SK-N-SH (cell line): Measurements from ENCODE around the gene TADA2B. TPM values are rescaled to one million over a fixed set of nuclear protein-coding genes. Genes with fewer than 3 reads are reported as not detected.

Experiments
- CTCF ChIA-PET: fragments of 300-600, 350-600 bp; formaldehyde crosslinking; extraction: SDS; loops from one replicate; lab custom pipeline; 2021; lab: Yijun Ruan, JAX
- POLR2A ChIA-PET: fragments of 350-600 bp; sonication (Branson Sonifier 250); formaldehyde crosslinking; extraction: SDS; loops from one replicate; lab custom pipeline; 2020; ENCODE audit warnings: antibody characterized with exemption, inconsistent platforms; lab: Yijun Ruan, JAX
- DNase-seq: peaks from one replicate; pipeline ENCODE4 v3.0.0; 2012
- H2AFZ ChIP-seq: fragments of 200-600 bp; sonication (generic); 2 replicates; pipeline ENCODE4 v1.8.1; 2016; ENCODE audit warnings: antibody characterized with exemption, mild to moderate bottlenecking, low read depth
- H3F3A ChIP-seq: fragments of 200-600 bp; sonication (generic); replicated peaks from 2 replicates; pipeline ENCODE3; 2016; ENCODE audit warnings: antibody characterized with exemption, mild to moderate bottlenecking; ENCODE audit not compliant: insufficient read depth
- H3K27ac ChIP-seq, 2 experiments: fragments of 200-500 bp in 1 of 2; fragments of 200-600 bp in 1 of 2; sonication (Bioruptor generic) in 1 of 2; sonication (generic), shearing (Covaris generic) in 1 of 2; 2 replicates each; pipeline versions ENCODE4 v1.5.1 to v1.6.1; 2014 to 2016; ENCODE audit warnings: low read depth in 2 of 2, inconsistent platforms in 1 of 2, low read length in 1 of 2, mild to moderate bottlenecking in 1 of 2, mixed read lengths in 1 of 2
- H3K27me3 ChIP-seq: fragments of 200-600 bp; sonication (generic), shearing (Covaris generic); 2 replicates; pipeline ENCODE4 v1.6.1; 2016; ENCODE audit warnings: mixed run types; ENCODE audit not compliant: insufficient read depth
- H3K36me3 ChIP-seq, 2 experiments: fragments of 200-500 bp in 1 of 2; fragments of 200-600 bp in 1 of 2; sonication (Bioruptor generic) in 1 of 2; sonication (generic) in 1 of 2; replicated peaks in 1 of 2; 2 replicates each; pipeline versions ENCODE3 to v1.5.1; 2014 to 2016; ENCODE audit warnings: low read length in 1 of 2, mild to moderate bottlenecking in 1 of 2; ENCODE audit not compliant: insufficient read depth in 2 of 2, control insufficient read depth in 1 of 2
- H3K4me1 ChIP-seq, 2 experiments: fragments of 200-500 bp in 1 of 2; fragments of 200-600 bp in 1 of 2; sonication (Bioruptor generic) in 1 of 2; sonication (generic), shearing (Covaris generic) in 1 of 2; 2 replicates each; pipeline versions ENCODE4 v1.5.1 to v1.6.1; 2014 to 2016; ENCODE audit warnings: low read depth in 1 of 2, low read length in 1 of 2, mixed run types in 1 of 2; ENCODE audit not compliant: insufficient read depth in 2 of 2, control insufficient read depth in 1 of 2
- H3K4me2 ChIP-seq: fragments of 200-600 bp; sonication (generic), shearing (Covaris generic); 2 replicates; pipeline ENCODE4 v1.6.1; 2017; ENCODE audit warnings: mixed run types
- H3K4me3 ChIP-seq, 2 experiments: fragments of 200-500 bp in 1 of 2; fragments of 200-600 bp in 1 of 2; sonication (Bioruptor generic) in 1 of 2; sonication (generic), shearing (Covaris generic) in 1 of 2; 2 replicates each; pipeline versions ENCODE4 v1.5.1 to v1.8.1; 2014 to 2016; ENCODE audit warnings: low read depth in 2 of 2, inconsistent platforms in 1 of 2, low read length in 1 of 2, mild to moderate bottlenecking in 1 of 2, mixed read lengths in 1 of 2, moderate library complexity in 1 of 2
- H3K79me2 ChIP-seq: fragments of 200-600 bp; sonication (generic); 2 replicates; pipeline ENCODE4 v1.8.1; 2017; ENCODE audit warnings: mild to moderate bottlenecking; ENCODE audit not compliant: insufficient read depth
- H3K9ac ChIP-seq: fragments of 200-600 bp; sonication (generic); 2 replicates; pipeline ENCODE4 v1.6.1; 2017; ENCODE audit warnings: mixed run types
- H3K9me2 ChIP-seq: fragments of 200-600 bp; sonication (generic); 2 replicates; pipeline ENCODE4 v1.6.1; 2017; ENCODE audit warnings: mixed run types
- H3K9me3 ChIP-seq: fragments of 200-600 bp; sonication (generic); 2 replicates; pipeline ENCODE4 v1.6.1; 2017; ENCODE audit warnings: mixed run types, mild to moderate bottlenecking, moderate library complexity
- H4K20me1 ChIP-seq: fragments of 200-600 bp; sonication (generic); 2 replicates; pipeline ENCODE4 v1.6.1; 2017; ENCODE audit warnings: mild to moderate bottlenecking, mixed run types; ENCODE audit not compliant: insufficient read depth
- CHD2 ChIP-seq: fragments of 150-350 bp; IDR thresholded peaks from 2 replicates; pipeline ENCODE4 v1.6.1; 2018; ENCODE audit warnings: low read length; ENCODE audit not compliant: partially characterized antibody
- ELF1 ChIP-seq: IDR thresholded peaks from 2 replicates; pipeline ENCODE4 v1.4.0; 2012
- EZH2phosphoT487 ChIP-seq: fragments of 200-600 bp; sonication (generic); IDR thresholded peaks from 2 replicates; pipeline ENCODE4 v1.6.1; 2017; ENCODE audit warnings: low read depth, mixed run types, mild to moderate bottlenecking, antibody characterized with exemption, moderate library complexity, borderline replicate concordance
- MXI1 ChIP-seq: IDR thresholded peaks from 2 replicates; pipeline ENCODE4 v1.6.1; 2012; ENCODE audit warnings: mild to moderate bottlenecking, low read depth, low read length, improper control_type of control experiment
- RFX5 ChIP-seq: IDR thresholded peaks from 2 replicates; pipeline ENCODE4 v1.6.1; 2012; ENCODE audit warnings: mild to moderate bottlenecking, improper control_type of control experiment, low read length
- RXRA ChIP-seq: IDR thresholded peaks from 2 replicates; pipeline ENCODE4 v1.4.0; 2012; ENCODE audit warnings: low read depth, mild to moderate bottlenecking, borderline replicate concordance
- SMC3 ChIP-seq: IDR thresholded peaks from 2 replicates; pipeline ENCODE4 v1.6.1; 2012; ENCODE audit warnings: low read depth, low read length, improper control_type of control experiment
- TAF1 ChIP-seq: IDR thresholded peaks from 2 replicates; pipeline ENCODE4 v1.6.1; 2012; ENCODE audit warnings: low read depth, mild to moderate bottlenecking, low read length, moderate library complexity, borderline replicate concordance
- TCF12 ChIP-seq: IDR thresholded peaks from 2 replicates; pipeline ENCODE4 v1.4.0; 2012
- YY1 ChIP-seq: IDR thresholded peaks from 2 replicates; pipeline ENCODE4 v1.4.0; 2012; ENCODE audit warnings: low read depth, mild to moderate bottlenecking
- WGBS: methylation state at CpG from one replicate; pipeline ENCODE4 v1.1.6; 2017; ENCODE audit warnings: low lambda C conversion rate; 5-methylcytosine and 5-hydroxymethylcytosine counted together
- polyA plus RNA-seq, 3 experiments: library from polyadenylated mRNA; depleted of rRNA; stranded (reverse); fragments of >200 nt; gene quantifications; 2 replicates each; pipeline ENCODE4 v1.2.3, GENCODE V29; 2012
- TF ChIP-seq, protein P1 (sequence below): fragments of 200-600 bp; sonication (generic); IDR thresholded peaks from 2 replicates; pipeline ENCODE4 v1.6.1; 2017; ENCODE audit warnings: antibody characterized with exemption, mild to moderate bottlenecking, moderate library complexity
- TF ChIP-seq, protein P2 (sequence below): IDR thresholded peaks from 2 replicates; pipeline ENCODE4 v1.4.0; 2012; ENCODE audit warnings: low read depth, borderline replicate concordance
- TF ChIP-seq, protein P3 (sequence below): fragments of 150-350 bp; IDR thresholded peaks from 2 replicates; pipeline ENCODE4 v1.6.1; 2017; ENCODE audit warnings: antibody characterized with exemption, low read length, low read depth, borderline replicate concordance
- TF ChIP-seq, protein P4 (sequence below): IDR thresholded peaks from 2 replicates; pipeline ENCODE4 v1.4.0; 2012; ENCODE audit warnings: low read depth, borderline replicate concordance
- TF ChIP-seq, protein P5 (sequence below): fragments of 150-350 bp; IDR thresholded peaks from 2 replicates; pipeline ENCODE4 v1.6.1; 2016; ENCODE audit warnings: mild to moderate bottlenecking, low read depth, low read length
- TF ChIP-seq, protein P6 (sequence below): IDR thresholded peaks from 2 replicates; pipeline ENCODE4; 2012

The TADA2B gene
- polyA plus RNA-seq, 1 of the 3 experiments (the other 2 are of a cell fraction): 8.0 TPM

DNA sequence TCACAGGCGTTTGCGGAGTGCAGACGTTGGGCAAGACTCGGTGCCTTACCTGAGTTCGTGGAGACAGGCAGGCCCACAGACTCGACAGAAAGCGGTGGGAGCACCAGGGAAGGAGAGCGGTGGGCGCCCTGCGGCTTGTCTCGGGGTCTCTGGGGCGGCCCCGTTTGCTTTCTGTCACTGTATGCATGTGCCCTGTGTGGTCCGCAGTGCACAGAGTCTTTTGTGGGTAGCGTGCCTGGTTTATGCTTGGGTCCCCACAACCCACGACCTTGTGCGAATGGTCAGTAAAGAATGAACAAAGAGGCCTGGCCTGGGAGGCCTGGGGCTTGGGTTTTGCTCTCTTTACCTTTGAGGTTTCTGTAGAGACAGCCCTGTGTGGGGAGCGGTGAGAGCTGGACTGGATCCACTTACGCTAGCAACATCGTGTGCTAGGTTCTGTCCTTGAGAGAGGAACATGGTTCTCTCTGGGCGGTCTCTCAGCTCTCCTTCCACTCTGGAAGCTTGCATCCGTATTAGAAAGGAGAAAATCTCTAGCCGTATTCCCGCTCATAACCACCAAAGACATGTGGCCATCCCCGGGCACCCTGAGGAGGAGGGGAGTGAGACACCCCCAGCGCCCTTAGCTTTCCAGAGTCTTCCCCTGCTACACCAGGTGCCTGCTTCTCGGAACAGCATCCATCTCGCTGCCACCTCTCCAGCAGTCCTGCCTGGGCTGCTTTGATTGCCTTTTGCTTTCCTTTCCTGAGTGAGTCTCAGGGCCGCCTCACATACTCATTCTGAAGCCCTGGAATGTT, 1.2 kb downstream of the TADA2B start:
- peaks cover 9% of the 10 kb centered on the region for H3F3A ChIP-seq
- CTCF ChIA-PET: interaction anchor here (0.6 to 6.1 kb wide), 13 partner anchors 10 to 324 kb away, joined by 3 to 80 read pairs (median 7); partner anchors contain the start of gene GRPEL1
- peak overlapping the region; percentile 99 for H3K4me2 ChIP-seq
- no peaks in the 10 kb centered on the region for H3K36me3 ChIP-seq
- H2AFZ ChIP-seq: peak overlapping the region; percentile 78; the same call in 1 of the 2 replicates
- no peaks in the 10 kb centered on the region for H3K27me3 ChIP-seq
- H3K4me1 ChIP-seq: peaks cover 15 to 29% of the 10 kb centered on the region in 2 experiments
- TF ChIP-seq MXI1: peak; percentile 12; the same call in 1 of the 2 replicates
- no peak for TF ChIP-seq SMC3
- TF ChIP-seq RFX5: no peak
- TF ChIP-seq TCF12: no peak
- DNase-seq: no peak
- peaks cover 61% of the 10 kb centered on the region for H3K79me2 ChIP-seq
- H3K9ac ChIP-seq: peak overlapping the region; percentile 86
- H3K9me3 ChIP-seq: no peaks in the 10 kb centered on the region
- no peaks in the 10 kb centered on the region for H3K9me2 ChIP-seq
- WGBS: 55% methylated on average over 12 of the region's 29 CpGs
- peaks cover 44% of the 10 kb centered on the region; the same call in 1 of the 2 replicates for H4K20me1 ChIP-seq
- peak overlapping the region; percentile 92 to 96 for H3K4me3 ChIP-seq
- POLR2A ChIA-PET: interaction anchor here (1.9 kb wide), 1 partner anchor 23 kb away, joined by 14 read pairs; the partner anchor contains the start of gene GRPEL1
- peak overlapping the region in 1 of 2 experiments; percentile 48; a peak in 1 of 4 replicates for H3K27ac ChIP-seq

DNA sequence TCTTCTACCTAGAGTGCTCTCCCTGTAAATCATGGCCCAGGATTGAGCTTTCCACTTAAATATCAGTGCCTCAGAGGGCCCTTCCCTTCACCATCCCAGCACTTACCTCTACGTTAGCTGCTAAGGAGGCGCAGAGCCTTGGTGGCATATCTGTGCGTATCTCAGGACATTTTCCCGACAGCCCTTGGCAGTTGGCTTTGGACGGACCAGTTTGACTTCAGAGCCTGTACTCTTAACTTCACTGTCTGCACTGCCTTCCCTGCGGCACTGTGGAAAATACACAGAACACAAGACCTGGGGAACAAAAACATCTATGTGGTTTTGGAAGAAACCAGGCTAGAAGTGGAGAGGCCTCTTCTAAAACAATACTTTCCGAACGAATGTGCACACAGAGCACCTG, 2.4 kb downstream of the TADA2B start:
- H3K36me3 ChIP-seq: no peaks in the 10 kb centered on the region
- H3F3A ChIP-seq: peaks cover 9% of the 10 kb centered on the region
- peaks cover 49% of the 10 kb centered on the region; the same call in 1 of the 2 replicates for H4K20me1 ChIP-seq
- ChIA-PET POLR2A (no interaction called here), CTCF (interaction anchor here (1.4 to 6.1 kb wide), 5 partner anchors 9 to 325 kb away, joined by 3 to 80 read pairs (median 4); partner anchors contain the start of gene GRPEL1)
- no peak overlapping the region for H3K9ac ChIP-seq
- no peak overlapping the region for H3K4me3 ChIP-seq
- DNase-seq: no peak
- no peaks in the 10 kb centered on the region for H3K9me3 ChIP-seq
- no peak overlapping the region for H2AFZ ChIP-seq
- no peaks in the 10 kb centered on the region for H3K9me2 ChIP-seq
- peaks cover 15 to 29% of the 10 kb centered on the region in 2 experiments for H3K4me1 ChIP-seq
- WGBS: 94% methylated on average over 8 of the region's 8 CpGs
- H3K27me3 ChIP-seq: no peaks in the 10 kb centered on the region
- no peak overlapping the region for H3K27ac ChIP-seq
- peak overlapping the region; percentile 99; the same call in 1 of the 2 replicates for H3K4me2 ChIP-seq
- H3K79me2 ChIP-seq: peaks cover 65% of the 10 kb centered on the region
- TF ChIP-seq, protein P1, sequence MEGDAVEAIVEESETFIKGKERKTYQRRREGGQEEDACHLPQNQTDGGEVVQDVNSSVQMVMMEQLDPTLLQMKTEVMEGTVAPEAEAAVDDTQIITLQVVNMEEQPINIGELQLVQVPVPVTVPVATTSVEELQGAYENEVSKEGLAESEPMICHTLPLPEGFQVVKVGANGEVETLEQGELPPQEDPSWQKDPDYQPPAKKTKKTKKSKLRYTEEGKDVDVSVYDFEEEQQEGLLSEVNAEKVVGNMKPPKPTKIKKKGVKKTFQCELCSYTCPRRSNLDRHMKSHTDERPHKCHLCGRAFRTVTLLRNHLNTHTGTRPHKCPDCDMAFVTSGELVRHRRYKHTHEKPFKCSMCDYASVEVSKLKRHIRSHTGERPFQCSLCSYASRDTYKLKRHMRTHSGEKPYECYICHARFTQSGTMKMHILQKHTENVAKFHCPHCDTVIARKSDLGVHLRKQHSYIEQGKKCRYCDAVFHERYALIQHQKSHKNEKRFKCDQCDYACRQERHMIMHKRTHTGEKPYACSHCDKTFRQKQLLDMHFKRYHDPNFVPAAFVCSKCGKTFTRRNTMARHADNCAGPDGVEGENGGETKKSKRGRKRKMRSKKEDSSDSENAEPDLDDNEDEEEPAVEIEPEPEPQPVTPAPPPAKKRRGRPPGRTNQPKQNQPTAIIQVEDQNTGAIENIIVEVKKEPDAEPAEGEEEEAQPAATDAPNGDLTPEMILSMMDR: no peak
- TF ChIP-seq TCF12 (no peak), ELF1 (no peak), TAF1 (no peak), RFX5 (no peak), EZH2phosphoT487 (no peak), RXRA (no peak), SMC3 (no peak), YY1 (no peak), CHD2 (no peak)
- TF ChIP-seq, protein P2, sequence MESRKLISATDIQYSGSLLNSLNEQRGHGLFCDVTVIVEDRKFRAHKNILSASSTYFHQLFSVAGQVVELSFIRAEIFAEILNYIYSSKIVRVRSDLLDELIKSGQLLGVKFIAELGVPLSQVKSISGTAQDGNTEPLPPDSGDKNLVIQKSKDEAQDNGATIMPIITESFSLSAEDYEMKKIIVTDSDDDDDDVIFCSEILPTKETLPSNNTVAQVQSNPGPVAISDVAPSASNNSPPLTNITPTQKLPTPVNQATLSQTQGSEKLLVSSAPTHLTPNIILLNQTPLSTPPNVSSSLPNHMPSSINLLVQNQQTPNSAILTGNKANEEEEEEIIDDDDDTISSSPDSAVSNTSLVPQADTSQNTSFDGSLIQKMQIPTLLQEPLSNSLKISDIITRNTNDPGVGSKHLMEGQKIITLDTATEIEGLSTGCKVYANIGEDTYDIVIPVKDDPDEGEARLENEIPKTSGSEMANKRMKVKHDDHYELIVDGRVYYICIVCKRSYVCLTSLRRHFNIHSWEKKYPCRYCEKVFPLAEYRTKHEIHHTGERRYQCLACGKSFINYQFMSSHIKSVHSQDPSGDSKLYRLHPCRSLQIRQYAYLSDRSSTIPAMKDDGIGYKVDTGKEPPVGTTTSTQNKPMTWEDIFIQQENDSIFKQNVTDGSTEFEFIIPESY: no peak
- TF ChIP-seq, protein P3, sequence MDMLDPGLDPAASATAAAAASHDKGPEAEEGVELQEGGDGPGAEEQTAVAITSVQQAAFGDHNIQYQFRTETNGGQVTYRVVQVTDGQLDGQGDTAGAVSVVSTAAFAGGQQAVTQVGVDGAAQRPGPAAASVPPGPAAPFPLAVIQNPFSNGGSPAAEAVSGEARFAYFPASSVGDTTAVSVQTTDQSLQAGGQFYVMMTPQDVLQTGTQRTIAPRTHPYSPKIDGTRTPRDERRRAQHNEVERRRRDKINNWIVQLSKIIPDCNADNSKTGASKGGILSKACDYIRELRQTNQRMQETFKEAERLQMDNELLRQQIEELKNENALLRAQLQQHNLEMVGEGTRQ: no peak
- TF ChIP-seq, protein P4, sequence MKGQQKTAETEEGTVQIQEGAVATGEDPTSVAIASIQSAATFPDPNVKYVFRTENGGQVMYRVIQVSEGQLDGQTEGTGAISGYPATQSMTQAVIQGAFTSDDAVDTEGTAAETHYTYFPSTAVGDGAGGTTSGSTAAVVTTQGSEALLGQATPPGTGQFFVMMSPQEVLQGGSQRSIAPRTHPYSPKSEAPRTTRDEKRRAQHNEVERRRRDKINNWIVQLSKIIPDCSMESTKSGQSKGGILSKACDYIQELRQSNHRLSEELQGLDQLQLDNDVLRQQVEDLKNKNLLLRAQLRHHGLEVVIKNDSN: no peak
- TF ChIP-seq, protein P5, sequence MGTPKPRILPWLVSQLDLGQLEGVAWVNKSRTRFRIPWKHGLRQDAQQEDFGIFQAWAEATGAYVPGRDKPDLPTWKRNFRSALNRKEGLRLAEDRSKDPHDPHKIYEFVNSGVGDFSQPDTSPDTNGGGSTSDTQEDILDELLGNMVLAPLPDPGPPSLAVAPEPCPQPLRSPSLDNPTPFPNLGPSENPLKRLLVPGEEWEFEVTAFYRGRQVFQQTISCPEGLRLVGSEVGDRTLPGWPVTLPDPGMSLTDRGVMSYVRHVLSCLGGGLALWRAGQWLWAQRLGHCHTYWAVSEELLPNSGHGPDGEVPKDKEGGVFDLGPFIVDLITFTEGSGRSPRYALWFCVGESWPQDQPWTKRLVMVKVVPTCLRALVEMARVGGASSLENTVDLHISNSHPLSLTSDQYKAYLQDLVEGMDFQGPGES: no peak
- TF ChIP-seq, protein P6, sequence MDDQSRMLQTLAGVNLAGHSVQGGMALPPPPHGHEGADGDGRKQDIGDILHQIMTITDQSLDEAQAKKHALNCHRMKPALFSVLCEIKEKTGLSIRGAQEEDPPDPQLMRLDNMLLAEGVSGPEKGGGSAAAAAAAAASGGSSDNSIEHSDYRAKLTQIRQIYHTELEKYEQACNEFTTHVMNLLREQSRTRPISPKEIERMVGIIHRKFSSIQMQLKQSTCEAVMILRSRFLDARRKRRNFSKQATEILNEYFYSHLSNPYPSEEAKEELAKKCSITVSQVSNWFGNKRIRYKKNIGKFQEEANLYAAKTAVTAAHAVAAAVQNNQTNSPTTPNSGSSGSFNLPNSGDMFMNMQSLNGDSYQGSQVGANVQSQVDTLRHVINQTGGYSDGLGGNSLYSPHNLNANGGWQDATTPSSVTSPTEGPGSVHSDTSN: no peak
